Psoas muscle (tissue), 8 donors: ENCODE data around the gene CIZ1. TPM values are rescaled to one million over a fixed set of nuclear protein-coding genes. Genes with fewer than 3 reads are reported as not detected.

ENCODE experiments used
- ATAC-seq, 4 donors: fragments of 200-7000 bp; cut with Tn5 transposase; one replicate each; pipeline ENCODE4 v1.9.1; 2020; ENCODE audit warnings: moderate library complexity in 3 of 4, mild to moderate bottlenecking in 2 of 4
- DNase-seq, 2 donors: peaks; one replicate each; pipeline ENCODE4 v3.0.0-alpha.2; 2020
- H3K27ac ChIP-seq: fragments of 200-600 bp; one replicate; pipeline ENCODE4 v1.8.0; 2022
- H3K27me3 ChIP-seq, 3 donors: fragments of 200-600 bp in 1 of 3; one replicate each; pipeline versions ENCODE4 v1.6.1 to v1.8.0; 2013 to 2022; ENCODE audit warnings: low read length in 2 of 3, mild to moderate bottlenecking in 2 of 3, moderate library complexity in 1 of 3; ENCODE audit not compliant: insufficient read depth in 3 of 3
- H3K36me3 ChIP-seq, 2 donors: fragments of 200-600 bp in 1 of 2; one replicate each; pipeline versions ENCODE4 v1.6.1 to v1.8.0; 2013 to 2022; ENCODE audit warnings: low read depth in 1 of 2, mild to moderate bottlenecking in 1 of 2, moderate library complexity in 1 of 2; ENCODE audit not compliant: insufficient read depth in 1 of 2
- H3K4me1 ChIP-seq: fragments of 200-600 bp; one replicate; pipeline ENCODE4 v1.8.0; 2022
- H3K4me3 ChIP-seq: fragments of 200-600 bp; one replicate; pipeline ENCODE4 v1.8.0; 2022; ENCODE audit warnings: mild to moderate bottlenecking
- H3K9me3 ChIP-seq: fragments of 200-600 bp; one replicate; pipeline ENCODE4 v1.8.0; 2022
- CTCF ChIP-seq: fragments of 200-600 bp; IDR thresholded peaks from one replicate; pipeline ENCODE4 v1.8.0; 2022; ENCODE audit warnings: antibody characterized with exemption
- WGBS, 3 donors: extraction: QIAGEN DNeasy Blood & Tissue Kit; methylation state at CpG; one replicate each; pipeline versions ENCODE4 v1.1.6 to v1.1.7; 2013; 5-methylcytosine and 5-hydroxymethylcytosine counted together
- intact Hi-C, 2 donors: fragments of 100-400 bp; cut with DNase I; formaldehyde crosslinking; loops; one replicate each; pipeline versions ENCODE4 v1.11.0 to v1.14.2; 2022
- polyA plus RNA-seq, 3 donors: library from polyadenylated mRNA; stranded (reverse); fragments of 200-250 nt; gene quantifications; one replicate each; pipeline ENCODE4 v1.2.3, GENCODE V29; 2013
- total RNA-seq, 4 donors: library from RNA; stranded (reverse); fragmentation: NEBNext Ultra II Directional in 2 of 4; extraction: Animal tissue kit (Norgen Biotek cat#: 25700) in 2 of 4; gene quantifications; one replicate each; pipeline versions ENCODE4 v1.2.1 to v1.2.4, GENCODE V29; 2021 to 2023
- donor health status: healthy with polysubstance abuse.
- donor health status: DM: no; HTN: no; CAD: no; lungs with moderate emphysema.
- donor health status: Bipolar disorder and iron deficiency.
- donor health status: healthy.
- donor health status: DM: yes; HTN: yes; CAD: no.
- donor health status: DM: no; HTN: no; CAD: no.
- donor health status: DM: no; HTN: no; CAD: no.
- donor health status: DM: yes; HTN: yes; CAD: no.

The CIZ1 gene
- total and polyA plus RNA-seq, 7 donors, result 36.2 to 119 (median 86.0) TPM

GRCh38 chr9:128178806-128179431 lies 12.5 kb downstream of the CIZ1 start:
- Histone ChIP-seq H3K4me3 (no peak overlapping the region), H3K36me3 (peaks cover 0 to 91% of the 10 kb centered on the region in 2 donors), H3K9me3 (no peaks in the 10 kb centered on the region), H3K27ac (no peak overlapping the region), H3K4me1 (no peaks in the 10 kb centered on the region), H3K27me3 (no peaks in the 10 kb centered on the region)
- no peak for ATAC-seq
- intact Hi-C loops, result no loop called here
- WGBS, 3 donors, result 98 to 99% (median 98%) methylated on average over 11 of the region's 11 CpGs
- no peak for DNase-seq
- TF ChIP-seq CTCF, result no peak

GRCh38 chr9:128175726-128176125 lies 15.6 kb downstream of the CIZ1 start:
- no peak overlapping the region for H3K27ac ChIP-seq
- no peak for TF ChIP-seq CTCF
- DNase-seq (no peak), ATAC-seq (no peak)
- no peaks in the 10 kb centered on the region for H3K9me3 ChIP-seq
- peaks cover 0 to 95% of the 10 kb centered on the region in 2 donors for H3K36me3 ChIP-seq
- 98 to 100% (median 98%) methylated on average over 2 of the region's 2 CpGs for WGBS, 3 donors
- intact Hi-C loops, result no loop called here
- H3K27me3 ChIP-seq, result no peaks in the 10 kb centered on the region
- no peaks in the 10 kb centered on the region for H3K4me1 ChIP-seq
- H3K4me3 ChIP-seq, result no peak overlapping the region

GRCh38 chr9:128175102-128175563 lies 16.2 kb downstream of the CIZ1 start:
- intact Hi-C loops, result no loop called here
- TF ChIP-seq CTCF, result no peak
- Histone ChIP-seq H3K4me3 (no peak overlapping the region), H3K36me3 (peaks cover 0 to 95% of the 10 kb centered on the region in 2 donors), H3K4me1 (no peaks in the 10 kb centered on the region), H3K27ac (no peak overlapping the region), H3K9me3 (no peaks in the 10 kb centered on the region), H3K27me3 (no peaks in the 10 kb centered on the region)
- no peak for DNase-seq
- no peak for ATAC-seq
- WGBS, 3 donors, result 86 to 91% (median 87%) methylated on average over 8 of the region's 8 CpGs

DNA sequence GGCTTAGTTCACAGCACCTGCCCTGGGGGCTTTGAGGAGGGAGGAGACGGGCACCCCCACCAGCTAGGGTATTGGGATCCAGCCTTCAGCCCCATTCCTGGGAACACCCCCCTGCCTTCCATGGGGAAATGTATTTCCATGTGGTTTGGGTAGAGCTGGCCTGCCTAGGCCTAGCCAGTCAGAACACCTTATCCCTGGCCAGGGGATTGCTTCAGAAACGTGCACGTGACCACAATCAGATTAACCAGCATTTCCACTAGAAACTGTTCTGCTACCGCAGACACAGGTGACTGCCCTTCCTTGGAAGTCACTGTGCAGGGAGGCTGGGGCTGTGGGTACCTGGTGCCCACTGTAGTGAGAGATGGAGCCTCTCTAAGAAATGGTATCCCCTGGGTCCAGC lies 17.3 kb downstream of the CIZ1 start:
- no peaks in the 10 kb centered on the region for H3K4me1 ChIP-seq
- no peak for TF ChIP-seq CTCF
- no peak for DNase-seq
- H3K36me3 ChIP-seq, result peaks cover 0 to 95% of the 10 kb centered on the region in 2 donors
- H3K27ac ChIP-seq, result no peak overlapping the region
- no peaks in the 10 kb centered on the region for H3K27me3 ChIP-seq
- intact Hi-C loops, result no loop called here
- H3K9me3 ChIP-seq, result no peaks in the 10 kb centered on the region
- 74 to 92% (median 86%) methylated on average over 4 of the region's 4 CpGs for WGBS, 3 donors
- ATAC-seq, result no peak
- no peak overlapping the region for H3K4me3 ChIP-seq

DNA sequence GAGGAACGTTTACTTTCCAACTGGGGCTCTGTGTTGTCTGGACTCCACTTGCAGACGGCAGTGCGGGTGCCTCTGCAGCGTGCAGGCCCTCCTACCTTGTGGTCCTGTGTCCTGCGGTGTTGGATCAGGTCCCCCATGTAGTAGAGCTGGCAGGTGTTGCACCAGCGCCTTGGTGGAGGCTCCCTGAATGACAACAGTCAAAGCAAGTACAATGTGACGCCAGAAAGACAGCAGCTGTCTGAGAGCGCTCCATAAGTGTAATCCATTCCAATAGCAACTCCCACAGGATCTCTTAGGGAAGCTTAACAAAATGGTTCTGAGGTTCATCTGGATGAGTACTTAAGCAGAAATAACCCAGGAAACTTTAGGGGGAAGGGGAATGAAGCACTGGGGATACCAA lies 21.4 kb downstream of the CIZ1 start:
- Histone ChIP-seq H3K4me3 (no peak overlapping the region), H3K4me1 (no peaks in the 10 kb centered on the region), H3K36me3 (peaks cover 4 to 95% of the 10 kb centered on the region in 2 donors), H3K27me3 (no peaks in the 10 kb centered on the region), H3K9me3 (no peaks in the 10 kb centered on the region), H3K27ac (no peak overlapping the region)
- intact Hi-C loops, result no loop called here
- DNase-seq, result no peak
- WGBS, 3 donors, result 87 to 93% (median 87%) methylated on average over 8 of the region's 8 CpGs
- no peak for TF ChIP-seq CTCF
- ATAC-seq, result no peak
